ENCODE data around the gene TCF3.

Gene TCF3

GRCh38 chr19:1676351-1677266 lies 24.2 kb upstream of the TCF3 start:
- Histone ChIP-seq H3K4me3 (ENCODE audit: low read depth in 1 of 2, low read length in 2 of 2) (no peak overlapping the region), H4K20me1 (ENCODE audit: insufficient read depth, low read length) (no peaks in the 10 kb centered on the region), H3K9me3 (ENCODE audit: insufficient read depth, low read length, severe bottlenecking) (no peaks in the 10 kb centered on the region), H3K4me1 (ENCODE audit: insufficient read depth, low read length) (peaks cover 7% of the 10 kb centered on the region), H2AFZ (ENCODE audit: low read depth, low read length) (no peak overlapping the region), H3K36me3 (ENCODE audit: insufficient read depth, low read length) (no peaks in the 10 kb centered on the region), H3K9ac (ENCODE audit: low read depth, low read length) (no peak overlapping the region), H3K27me3 (ENCODE audit: insufficient read depth, low read length, poor library complexity) (peaks cover 6% of the 10 kb centered on the region), H3K4me2 (ENCODE audit: insufficient read depth, low read length) (no peak overlapping the region), H3K27ac (ENCODE audit: low read length) (no peak overlapping the region), H3K79me2 (ENCODE audit: insufficient read depth, low read length) (no peaks in the 10 kb centered on the region)
- ATAC-seq (ENCODE audit: insufficient read depth, low read depth) (no peak), DNase-seq (no peak)
- TF ChIP-seq EZH2 (IDR thresholded peaks at IDR 0.05; ENCODE audit: borderline replicate concordance, low read depth, low read length, severe bottlenecking) (no peak), CTCF (IDR thresholded peaks at IDR 0.05; ENCODE audit: borderline replicate concordance, extremely low read depth, low read length, poor library complexity, severe bottlenecking) (no peak)

- Histone ChIP-seq H3K27me3 (ENCODE audit: insufficient read depth, low read length, poor library complexity) (peaks cover 10% of the 10 kb centered on the region), H3K4me2 (ENCODE audit: insufficient read depth, low read length) (no peak overlapping the region), H3K79me2 (ENCODE audit: insufficient read depth, low read length) (no peaks in the 10 kb centered on the region), H3K27ac (ENCODE audit: low read length) (no peak overlapping the region), H3K4me1 (ENCODE audit: insufficient read depth, low read length) (peaks cover 7% of the 10 kb centered on the region), H3K4me3 (ENCODE audit: low read depth in 1 of 2, low read length in 2 of 2) (no peak overlapping the region), H2AFZ (ENCODE audit: low read depth, low read length) (no peak overlapping the region), H4K20me1 (ENCODE audit: insufficient read depth, low read length) (no peaks in the 10 kb centered on the region), H3K36me3 (ENCODE audit: insufficient read depth, low read length) (no peaks in the 10 kb centered on the region), H3K9ac (ENCODE audit: low read depth, low read length) (no peak overlapping the region), H3K9me3 (ENCODE audit: insufficient read depth, low read length, severe bottlenecking) (no peaks in the 10 kb centered on the region)
- TF ChIP-seq CTCF (IDR thresholded peaks at IDR 0.05; ENCODE audit: borderline replicate concordance, extremely low read depth, low read length, poor library complexity, severe bottlenecking), result no peak
- no peak for TF ChIP-seq EZH2 (IDR thresholded peaks at IDR 0.05; ENCODE audit: borderline replicate concordance, low read depth, low read length, severe bottlenecking)
- DNase-seq (no peak), ATAC-seq (ENCODE audit: insufficient read depth, low read depth) (no peak)
Observed at GRCh38 chr19:1675633-1676350, 23.4 kb upstream of the TCF3 start.

- Histone ChIP-seq H2AFZ (ENCODE audit: low read depth, low read length) (no peak overlapping the region), H3K4me1 (ENCODE audit: insufficient read depth, low read length) (peaks cover 7% of the 10 kb centered on the region), H3K4me2 (ENCODE audit: insufficient read depth, low read length) (no peak overlapping the region), H3K79me2 (ENCODE audit: insufficient read depth, low read length) (no peaks in the 10 kb centered on the region), H3K4me3 (ENCODE audit: low read depth in 1 of 2, low read length in 2 of 2) (no peak overlapping the region), H3K36me3 (ENCODE audit: insufficient read depth, low read length) (no peaks in the 10 kb centered on the region), H3K9me3 (ENCODE audit: insufficient read depth, low read length, severe bottlenecking) (no peaks in the 10 kb centered on the region), H4K20me1 (ENCODE audit: insufficient read depth, low read length) (no peaks in the 10 kb centered on the region), H3K27ac (ENCODE audit: low read length) (no peak overlapping the region), H3K9ac (ENCODE audit: low read depth, low read length) (no peak overlapping the region), H3K27me3 (ENCODE audit: insufficient read depth, low read length, poor library complexity) (peaks cover 10% of the 10 kb centered on the region)
- no peak for TF ChIP-seq EZH2 (IDR thresholded peaks at IDR 0.05; ENCODE audit: borderline replicate concordance, low read depth, low read length, severe bottlenecking)
- TF ChIP-seq CTCF (IDR thresholded peaks at IDR 0.05; ENCODE audit: borderline replicate concordance, extremely low read depth, low read length, poor library complexity, severe bottlenecking), result no peak
- DNase-seq, result no peak
- no peak for ATAC-seq (ENCODE audit: insufficient read depth, low read depth)
Observed at GRCh38 chr19:1674293-1674679, 21.9 kb upstream of the TCF3 start.
